HG03135 (cell line): ENCODE measurements around the gene CRNN.

Experiments
- ATAC-seq: cut with Tn5 transposase; IDR thresholded peaks from one replicate; pipeline ENCODE4 v1.9.1; 2021; ENCODE audit warnings: mild to moderate bottlenecking, moderate library complexity; ENCODE audit not compliant: unreplicated experiment

Gene CRNN

GRCh38 chr1:152426731-152427130 is 12.7 kb upstream of the CRNN start:
- no peak for ATAC-seq

DNA sequence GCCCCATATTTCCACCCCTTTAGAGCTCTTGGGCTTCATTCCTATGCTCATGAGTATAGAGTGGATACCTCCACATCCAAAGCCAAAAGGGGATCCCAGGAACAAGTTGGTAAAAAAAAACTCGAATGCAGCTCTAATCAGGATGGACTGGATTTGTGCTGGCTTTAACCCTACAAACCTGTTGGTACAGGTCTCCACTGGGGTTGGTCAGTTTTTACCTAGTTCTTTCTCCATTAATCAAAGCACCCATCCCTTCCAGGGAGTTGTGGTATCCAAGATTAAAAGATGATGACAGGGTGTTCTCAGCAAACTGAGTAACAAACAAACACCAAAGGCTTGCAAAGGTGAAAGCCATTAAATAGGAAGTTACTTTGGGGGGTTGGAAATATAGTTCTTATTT is 5.9 kb upstream of the CRNN start:
- ATAC-seq: no peak

DNA sequence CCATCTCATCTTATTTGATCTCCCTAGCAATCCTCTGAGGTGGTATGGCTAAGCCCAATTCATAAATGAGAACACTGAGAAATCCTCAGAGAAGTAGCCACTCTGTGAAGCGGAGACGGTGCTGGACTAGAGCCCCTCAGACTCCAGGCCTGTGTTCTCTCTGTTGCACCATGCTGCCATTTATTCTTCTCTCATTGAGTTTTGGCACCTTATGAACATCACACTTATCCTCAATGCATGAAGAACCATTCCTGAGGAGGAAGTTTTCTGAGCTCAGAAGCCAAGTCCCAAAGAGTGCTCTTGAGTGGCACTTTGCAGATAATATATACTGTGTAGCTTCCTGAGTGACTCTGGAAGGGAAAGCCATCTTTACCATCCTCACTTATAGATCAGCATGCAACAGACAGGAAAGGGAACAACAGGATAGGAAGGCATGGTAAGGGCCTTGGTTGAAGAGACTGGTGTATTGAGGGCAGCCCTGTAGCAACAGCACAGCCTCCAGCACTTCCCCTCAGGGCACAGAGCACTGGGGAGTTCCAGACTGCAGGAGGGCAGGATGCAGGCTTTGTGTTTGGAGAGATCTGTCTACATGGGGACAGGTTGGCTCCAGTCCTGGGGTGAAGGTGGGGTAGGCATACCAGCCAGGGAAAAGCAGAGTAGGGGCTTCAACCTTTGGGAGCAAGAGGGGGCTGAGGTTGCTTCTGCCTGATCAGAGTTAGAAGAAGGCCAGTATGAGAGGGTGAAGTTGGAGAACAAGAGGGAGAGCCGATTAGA is 1.6 kb upstream of the CRNN start:
- no peak for ATAC-seq

- ATAC-seq: no peak
Observed at GRCh38 chr1:152412756-152413155, 1.3 kb downstream of the CRNN start.

DNA sequence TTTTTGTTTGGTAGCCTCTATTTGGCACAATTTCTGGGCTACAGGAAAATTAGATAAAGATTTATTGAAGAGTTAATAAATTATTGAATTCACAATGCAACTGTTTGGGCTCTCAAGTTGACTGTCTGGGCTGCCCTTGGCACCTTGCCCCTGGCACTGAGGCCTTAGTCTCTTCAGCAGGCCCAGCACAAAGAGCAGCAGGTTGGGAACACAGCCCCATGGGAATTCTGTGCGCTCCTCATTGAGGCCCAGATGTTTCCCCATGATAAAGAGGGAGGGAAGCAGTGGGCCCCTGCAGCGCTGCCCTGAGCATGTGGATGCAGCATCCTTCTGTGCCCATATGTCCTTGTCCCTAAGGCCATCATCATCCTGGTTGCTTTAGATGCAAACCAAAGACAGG is 2.9 kb downstream of the CRNN start:
- no peak for ATAC-seq

GRCh38 chr1:152410599-152410998 is 3.5 kb downstream of the CRNN start:
- ATAC-seq: no peak

GRCh38 chr1:152410028-152410427 is 4.0 kb downstream of the CRNN start:
- no peak for ATAC-seq

GRCh38 chr1:152408664-152409063 is 5.4 kb downstream of the CRNN start:
- ATAC-seq: no peak

DNA sequence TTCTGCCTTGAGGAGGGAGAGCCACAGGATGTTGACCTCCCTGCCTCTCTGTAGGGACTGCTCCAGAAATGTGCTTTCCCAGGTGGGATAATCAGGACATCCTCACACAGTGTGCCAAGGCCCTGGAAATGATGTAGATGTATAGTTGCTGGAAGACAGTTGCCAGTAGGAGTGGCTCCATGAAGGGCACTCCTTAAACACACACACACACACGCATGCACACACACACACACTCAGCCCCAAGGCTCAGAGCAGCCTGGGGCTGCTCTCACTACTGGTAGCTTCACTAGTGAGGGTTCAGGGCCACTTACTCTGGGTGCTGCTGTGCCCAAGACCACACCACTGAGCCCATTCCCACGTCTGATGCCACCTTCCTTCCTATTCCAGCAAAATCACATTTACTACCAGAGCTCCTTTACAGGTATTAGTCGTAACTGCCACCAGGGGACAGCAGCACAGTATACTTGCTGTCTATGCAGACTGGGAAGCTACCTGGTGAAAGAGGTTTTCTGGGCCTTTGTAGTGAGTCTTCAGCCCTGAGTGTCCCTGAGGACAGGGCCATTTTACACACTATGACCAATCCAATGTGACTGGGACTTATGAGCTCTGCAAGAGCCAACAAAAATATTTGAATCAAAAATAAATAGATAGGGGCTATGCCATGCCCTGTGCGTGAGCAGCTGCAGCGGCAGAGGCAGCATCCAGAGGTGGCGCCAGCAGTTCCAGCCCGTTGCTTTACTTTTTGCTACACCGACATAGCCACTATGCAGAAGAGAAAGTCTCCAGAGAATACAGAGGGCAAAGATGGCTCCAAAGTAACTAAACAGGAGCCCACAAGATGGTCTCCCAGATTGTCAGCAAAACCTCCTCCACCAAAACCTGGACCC is 15.0 kb downstream of the CRNN start:
- no peak for ATAC-seq

DNA sequence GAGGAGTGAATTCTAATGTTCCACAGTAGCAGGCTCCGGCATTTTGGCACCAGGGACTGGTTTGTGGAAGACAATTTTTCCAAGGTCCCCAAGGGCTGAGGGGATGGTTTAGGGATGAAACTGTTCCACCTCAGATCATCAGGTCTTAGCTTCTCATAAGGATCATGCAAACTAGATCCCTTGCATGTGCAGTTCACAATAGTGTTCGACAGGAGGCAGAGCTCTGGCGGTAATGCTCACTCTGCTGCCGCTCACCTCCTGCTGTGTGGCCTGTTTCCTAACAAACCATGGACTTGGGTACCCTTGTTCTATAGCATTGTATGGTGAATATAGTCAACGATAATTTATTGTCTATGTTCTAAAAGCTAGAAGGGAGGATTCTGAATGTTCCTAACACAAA is 16.6 kb downstream of the CRNN start:
- ATAC-seq: no peak

DNA sequence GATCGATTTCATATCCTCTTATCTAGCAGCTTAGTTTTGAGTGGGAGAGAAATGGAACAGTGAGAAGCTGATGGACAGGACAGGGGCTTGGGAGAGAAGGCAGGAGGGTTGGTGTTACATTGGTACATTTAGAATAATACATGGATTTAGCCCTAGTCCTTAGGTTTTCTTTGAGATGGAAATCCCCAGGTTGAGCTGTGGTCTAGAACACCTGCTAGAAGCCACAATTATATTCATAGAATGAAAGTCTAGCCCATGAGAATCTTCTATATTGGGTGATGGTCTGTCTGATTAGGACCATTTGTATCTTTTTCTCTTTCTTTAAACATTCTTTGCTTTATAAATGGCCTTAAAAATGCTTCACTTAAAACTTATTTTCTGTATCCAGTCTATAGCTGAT is 19.9 kb downstream of the CRNN start:
- ATAC-seq: no peak

- no peak for ATAC-seq
Observed at GRCh38 chr1:152392909-152393308, 21.2 kb downstream of the CRNN start.

DNA sequence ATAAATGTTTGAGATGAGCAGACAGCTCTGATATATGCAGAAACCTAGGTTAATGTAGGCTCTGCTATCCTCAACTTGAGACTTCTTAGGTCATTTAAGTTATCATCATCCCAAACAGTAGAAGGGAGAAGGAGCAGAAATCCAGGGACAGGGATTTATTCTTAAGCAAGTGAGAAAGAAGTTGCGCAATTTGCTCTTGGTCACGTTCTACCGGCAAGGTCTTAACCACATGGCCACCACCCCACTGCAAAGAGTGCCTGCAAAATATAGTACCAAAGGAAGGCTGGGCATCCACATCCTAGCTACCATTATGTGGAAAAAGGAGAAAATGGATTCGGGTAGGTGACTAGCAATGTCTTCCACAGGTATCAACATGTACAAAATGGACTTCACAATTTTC is 25.2 kb downstream of the CRNN start:
- no peak for ATAC-seq

DNA sequence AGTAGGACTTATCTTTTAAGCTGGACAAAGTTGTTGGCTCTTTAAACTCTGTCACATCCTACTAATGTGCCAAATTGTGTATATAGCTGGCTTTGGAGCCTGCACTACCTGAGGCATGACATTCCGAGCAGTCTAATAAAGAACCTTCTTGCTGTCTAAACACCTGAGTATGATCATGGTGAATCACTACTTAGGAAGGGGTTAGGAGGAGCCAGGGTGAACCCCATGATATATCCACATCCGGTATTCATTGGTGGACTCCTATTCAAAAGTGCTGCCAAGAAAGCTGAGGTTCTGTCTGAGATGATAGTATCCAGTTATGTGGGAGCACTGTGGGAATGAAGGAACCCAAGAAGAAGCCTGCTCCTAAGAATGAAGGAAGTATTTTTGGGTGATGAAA is 27.1 kb downstream of the CRNN start:
- no peak for ATAC-seq

DNA sequence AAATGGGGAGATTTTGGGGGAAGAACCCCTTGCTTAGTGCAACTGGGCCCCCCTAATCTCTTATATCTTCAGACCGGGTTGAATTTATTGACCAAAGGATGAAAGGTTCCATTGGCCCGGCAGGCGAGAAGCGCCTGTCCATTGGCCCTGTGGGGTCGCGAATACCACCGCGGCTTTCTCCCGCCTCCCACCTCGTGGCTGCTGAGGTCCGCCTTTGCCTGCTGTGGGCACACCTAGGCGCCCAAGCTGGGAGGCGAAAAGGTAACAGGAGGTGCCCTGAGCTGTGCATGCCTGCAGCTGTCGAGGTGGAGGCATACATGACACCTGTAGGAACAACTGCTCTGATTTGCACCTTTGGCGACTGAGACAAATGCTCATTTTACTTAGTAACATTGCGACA is 33.1 kb downstream of the CRNN start:
- no peak for ATAC-seq

DNA sequence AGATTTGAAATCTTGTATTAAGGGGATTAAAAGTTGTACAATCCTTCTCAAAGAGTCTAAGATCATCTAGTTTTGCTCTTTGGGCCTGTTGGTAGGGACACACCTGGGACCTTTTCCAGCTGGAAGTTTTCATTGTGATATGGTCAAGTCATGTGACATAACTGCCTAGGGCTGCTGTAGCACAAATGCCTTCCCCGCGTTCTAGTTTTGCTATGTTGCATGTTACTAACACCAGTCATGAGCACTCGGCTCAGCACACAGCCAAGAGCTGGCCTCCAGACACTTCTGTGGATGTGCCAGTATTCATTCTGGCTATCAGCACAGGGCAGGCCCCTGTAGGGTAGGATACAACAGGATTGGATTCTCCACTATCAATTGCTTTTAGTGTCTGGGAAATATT is 39.6 kb downstream of the CRNN start:
- no peak for ATAC-seq

DNA sequence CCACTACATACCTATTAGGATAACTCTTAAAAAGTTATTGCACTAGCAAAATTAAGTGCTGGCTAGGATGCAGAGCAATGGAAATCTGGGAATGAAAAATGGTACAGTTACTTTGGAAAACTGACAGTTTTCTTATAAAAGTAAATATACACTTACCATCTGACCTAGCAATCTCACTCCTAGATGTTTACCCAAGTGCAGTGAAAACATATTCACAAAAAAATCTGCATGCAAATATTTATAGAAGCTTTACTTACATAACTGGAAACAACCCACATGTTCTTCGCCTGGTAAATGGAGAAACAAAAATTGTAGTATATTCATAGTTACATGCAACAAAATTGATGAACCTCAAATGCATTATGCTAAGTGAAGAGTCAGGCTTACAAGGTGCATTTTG is 41.4 kb downstream of the CRNN start:
- no peak for ATAC-seq

GRCh38 chr1:152367436-152367835 is 46.6 kb downstream of the CRNN start:
- no peak for ATAC-seq

- no peak for ATAC-seq
Observed at GRCh38 chr1:152359906-152360305, 54.2 kb downstream of the CRNN start, which contains the start of gene FLG2. Gene FLG2 (minus strand): TSS chr1:152360006. CDS start chr1:152358884, 1,122 bp downstream.
